ENCODE data around the gene DENND6A.
"Not testable (repeated sequence)": the region's sequence is repeated elsewhere in the genome, so short reads cannot be mapped to it uniquely, and the experiment has no call there.

Gene DENND6A

GRCh38 chr3:57717205-57717868 lies 24.5 kb upstream of the DENND6A start:
- in situ Hi-C loops (cut with MboI; ENCODE audit: low pct_unique_long_range_greater_than_20kb, low sequenced_read_pairs, unreplicated experiment): no loop called here
- no peak for DNase-seq (ENCODE audit: low spot score)
- no peak for TF ChIP-seq CTCF (IDR thresholded peaks at IDR 0.05; ENCODE audit: extremely low read depth, insufficient read depth, missing control alignments)

- no peak for TF ChIP-seq CTCF (IDR thresholded peaks at IDR 0.05; ENCODE audit: extremely low read depth, insufficient read depth, missing control alignments)
- DNase-seq (ENCODE audit: low spot score): no peak
- in situ Hi-C loops (cut with MboI; ENCODE audit: low pct_unique_long_range_greater_than_20kb, low sequenced_read_pairs, unreplicated experiment): no loop called here
Observed at GRCh38 chr3:57715686-57716085, 22.8 kb upstream of the DENND6A start.

GRCh38 chr3:57709559-57709958 lies 16.7 kb upstream of the DENND6A start:
- in situ Hi-C loops (cut with MboI; ENCODE audit: low pct_unique_long_range_greater_than_20kb, low sequenced_read_pairs, unreplicated experiment): no loop called here
- TF ChIP-seq CTCF (IDR thresholded peaks at IDR 0.05; ENCODE audit: extremely low read depth, insufficient read depth, missing control alignments): no peak
- no peak for DNase-seq (ENCODE audit: low spot score)

GRCh38 chr3:57709031-57709430 lies 16.2 kb upstream of the DENND6A start:
- in situ Hi-C loops (cut with MboI; ENCODE audit: low pct_unique_long_range_greater_than_20kb, low sequenced_read_pairs, unreplicated experiment): no loop called here
- TF ChIP-seq CTCF (IDR thresholded peaks at IDR 0.05; ENCODE audit: extremely low read depth, insufficient read depth, missing control alignments): no peak
- no peak for DNase-seq (ENCODE audit: low spot score)

GRCh38 chr3:57706462-57706861 lies 13.6 kb upstream of the DENND6A start:
- TF ChIP-seq CTCF (IDR thresholded peaks at IDR 0.05; ENCODE audit: extremely low read depth, insufficient read depth, missing control alignments): no peak
- DNase-seq (ENCODE audit: low spot score): no peak
- in situ Hi-C loops (cut with MboI; ENCODE audit: low pct_unique_long_range_greater_than_20kb, low sequenced_read_pairs, unreplicated experiment): no loop called here

- DNase-seq (ENCODE audit: low spot score); in situ Hi-C loops (cut with MboI; ENCODE audit: low pct_unique_long_range_greater_than_20kb, low sequenced_read_pairs, unreplicated experiment): not testable (repeated sequence)
Observed at GRCh38 chr3:57705351-57705750, 12.5 kb upstream of the DENND6A start.

GRCh38 chr3:57701781-57702180 lies 8.9 kb upstream of the DENND6A start:
- DNase-seq (ENCODE audit: low spot score): no peak
- no peak for TF ChIP-seq CTCF (IDR thresholded peaks at IDR 0.05; ENCODE audit: extremely low read depth, insufficient read depth, missing control alignments)
- in situ Hi-C loops (cut with MboI; ENCODE audit: low pct_unique_long_range_greater_than_20kb, low sequenced_read_pairs, unreplicated experiment): no loop called here
